ENCODE data around the gene RHBDD1. TPM values are rescaled to one million over a fixed set of nuclear protein-coding genes. Genes with fewer than 3 reads are reported as not detected.
"Not testable (repeated sequence)": the region's sequence is repeated elsewhere in the genome, so short reads cannot be mapped to it uniquely, and the experiment has no call there.

RHBDD1 gene
- total and polyA plus RNA-seq, 7 donors, result 1.8 to 28.0 (median 17.5) TPM

DNA sequence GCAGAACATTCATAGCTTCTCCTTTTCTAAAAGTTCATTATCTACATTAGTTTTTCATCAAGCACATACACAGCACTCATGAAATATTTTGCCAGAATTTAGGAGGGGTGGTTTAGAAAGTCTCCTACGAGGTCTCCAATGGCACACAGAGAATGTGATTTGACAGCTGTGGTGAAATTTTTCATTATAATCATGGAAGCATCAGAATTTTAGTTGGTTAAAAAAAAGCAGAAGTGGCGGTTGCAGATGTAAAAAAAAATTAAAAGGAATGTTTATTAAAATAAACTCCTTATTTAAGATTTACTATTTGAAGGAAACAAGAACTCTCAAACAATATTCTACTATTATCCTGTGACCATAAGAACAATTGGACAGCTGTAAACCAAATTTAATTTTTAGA is 10.8 kb upstream of the RHBDD1 start:
- Histone ChIP-seq H3K9me3 (no peaks in the 10 kb centered on the region), H3K27ac (no peak overlapping the region), H3K4me3 (no peak overlapping the region), H3K27me3 (no peaks in the 10 kb centered on the region), H3K36me3 (no peaks in the 10 kb centered on the region), H3K4me1 (no peaks in the 10 kb centered on the region)
- TF ChIP-seq POLR2AphosphoS5 (IDR thresholded peaks at IDR 0.05) (no peak), EP300 (IDR thresholded peaks at IDR 0.05) (no peak), POLR2A (IDR thresholded peaks at IDR 0.05) (no peak)
- TF ChIP-seq, protein P1, sequence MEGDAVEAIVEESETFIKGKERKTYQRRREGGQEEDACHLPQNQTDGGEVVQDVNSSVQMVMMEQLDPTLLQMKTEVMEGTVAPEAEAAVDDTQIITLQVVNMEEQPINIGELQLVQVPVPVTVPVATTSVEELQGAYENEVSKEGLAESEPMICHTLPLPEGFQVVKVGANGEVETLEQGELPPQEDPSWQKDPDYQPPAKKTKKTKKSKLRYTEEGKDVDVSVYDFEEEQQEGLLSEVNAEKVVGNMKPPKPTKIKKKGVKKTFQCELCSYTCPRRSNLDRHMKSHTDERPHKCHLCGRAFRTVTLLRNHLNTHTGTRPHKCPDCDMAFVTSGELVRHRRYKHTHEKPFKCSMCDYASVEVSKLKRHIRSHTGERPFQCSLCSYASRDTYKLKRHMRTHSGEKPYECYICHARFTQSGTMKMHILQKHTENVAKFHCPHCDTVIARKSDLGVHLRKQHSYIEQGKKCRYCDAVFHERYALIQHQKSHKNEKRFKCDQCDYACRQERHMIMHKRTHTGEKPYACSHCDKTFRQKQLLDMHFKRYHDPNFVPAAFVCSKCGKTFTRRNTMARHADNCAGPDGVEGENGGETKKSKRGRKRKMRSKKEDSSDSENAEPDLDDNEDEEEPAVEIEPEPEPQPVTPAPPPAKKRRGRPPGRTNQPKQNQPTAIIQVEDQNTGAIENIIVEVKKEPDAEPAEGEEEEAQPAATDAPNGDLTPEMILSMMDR (IDR thresholded peaks at IDR 0.05), result no peak
- DNase-seq, result no peak
- intact Hi-C loops (cut with DNase I), result no loop called here
- 58 to 84% methylated on average over 2 of the region's 2 CpGs for WGBS, 2 donors

DNA sequence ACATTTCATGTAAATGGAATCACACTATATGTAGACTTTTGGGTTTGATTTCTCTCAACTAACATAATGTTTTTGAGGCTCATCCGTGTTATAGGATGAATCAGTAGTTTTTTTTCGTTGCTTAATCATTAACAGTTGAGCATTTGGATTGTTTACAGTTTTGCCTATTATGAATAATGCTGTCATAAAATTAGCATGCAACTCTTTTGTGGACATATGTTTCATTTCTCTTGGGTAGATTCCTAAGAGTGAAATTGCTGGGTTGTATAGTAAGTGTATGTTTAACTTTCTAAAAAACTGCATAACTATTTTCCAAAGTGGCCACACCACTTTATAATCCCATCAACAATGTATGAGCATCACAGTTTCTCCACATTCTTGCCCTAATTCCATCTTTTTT is 7.7 kb upstream of the RHBDD1 start:
- H3K4me3 ChIP-seq, result no peak overlapping the region
- H3K36me3 ChIP-seq, result no peaks in the 10 kb centered on the region
- H3K9me3 ChIP-seq, result no peaks in the 10 kb centered on the region
- H3K27me3 ChIP-seq, result no peaks in the 10 kb centered on the region
- DNase-seq, result no peak
- H3K4me1 ChIP-seq, result no peaks in the 10 kb centered on the region
- no peak for TF ChIP-seq POLR2A (IDR thresholded peaks at IDR 0.05)
- TF ChIP-seq, protein P1 (IDR thresholded peaks at IDR 0.05), result no peak
- no peak for TF ChIP-seq EP300 (IDR thresholded peaks at IDR 0.05)
- no peak for TF ChIP-seq POLR2AphosphoS5 (IDR thresholded peaks at IDR 0.05)
- intact Hi-C loops (cut with DNase I), result no loop called here
- H3K27ac ChIP-seq, result no peak overlapping the region
- 51 to 65% methylated on average over 2 of the region's 2 CpGs for WGBS, 2 donors

DNA sequence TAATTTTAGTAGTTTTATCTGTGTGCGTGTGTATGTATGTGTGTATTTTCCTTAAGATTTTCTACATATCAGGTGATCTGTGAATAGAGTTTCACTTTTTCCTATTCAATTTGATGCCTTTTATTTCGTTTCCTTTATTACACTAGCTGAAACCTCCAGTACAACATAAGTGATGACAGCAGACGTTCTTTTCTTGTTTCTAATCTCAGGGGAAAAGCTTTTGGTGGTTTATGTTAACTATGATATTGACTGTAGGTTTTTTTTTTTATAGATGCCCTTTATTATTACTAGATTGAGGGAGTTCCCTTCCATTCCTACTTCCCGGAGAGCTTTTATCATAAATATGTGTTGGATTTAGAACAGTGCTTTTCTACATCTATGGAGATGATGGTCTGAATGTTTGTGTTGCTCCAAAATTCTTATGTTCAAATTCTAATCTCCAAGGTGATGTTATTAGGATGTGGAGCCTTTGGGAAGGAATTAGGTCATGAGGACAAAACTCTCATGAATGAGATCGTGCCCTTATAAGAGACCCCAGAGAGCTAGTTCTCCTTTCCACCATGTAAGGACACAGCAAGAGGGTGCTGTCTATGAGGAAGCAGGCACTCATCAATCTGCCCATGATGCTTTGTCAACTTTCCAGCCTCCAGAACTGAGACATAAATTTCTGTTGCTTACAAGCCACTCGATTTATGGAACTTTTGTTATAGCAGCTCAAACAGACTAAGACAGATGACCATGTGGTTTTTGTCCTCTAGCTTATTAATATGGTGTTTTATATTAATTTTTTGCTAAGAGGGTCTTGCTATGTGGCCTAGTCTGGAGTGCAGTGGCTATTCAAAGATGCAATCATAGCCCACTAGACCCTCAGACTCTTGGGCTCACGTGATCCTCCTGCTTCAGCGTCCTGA is 5.9 kb upstream of the RHBDD1 start:
- H3K4me3 ChIP-seq, result no peak overlapping the region
- intact Hi-C loops (cut with DNase I), result loop anchor here (10.0 kb wide), 3 partner anchors 155 to 1165 kb away; partner anchors contain the start of gene MFF
- no peaks in the 10 kb centered on the region for H3K27me3 ChIP-seq
- no peaks in the 10 kb centered on the region for H3K36me3 ChIP-seq
- no peak for TF ChIP-seq EP300 (IDR thresholded peaks at IDR 0.05)
- H3K4me1 ChIP-seq, result peaks cover 0 to 9% (median 6%) of the 10 kb centered on the region in 4 donors
- WGBS, 2 donors, result 85 to 87% methylated on average over 8 of the region's 8 CpGs
- DNase-seq, result no peak
- H3K27ac ChIP-seq, result no peak overlapping the region
- H3K9me3 ChIP-seq, result no peaks in the 10 kb centered on the region

DNA sequence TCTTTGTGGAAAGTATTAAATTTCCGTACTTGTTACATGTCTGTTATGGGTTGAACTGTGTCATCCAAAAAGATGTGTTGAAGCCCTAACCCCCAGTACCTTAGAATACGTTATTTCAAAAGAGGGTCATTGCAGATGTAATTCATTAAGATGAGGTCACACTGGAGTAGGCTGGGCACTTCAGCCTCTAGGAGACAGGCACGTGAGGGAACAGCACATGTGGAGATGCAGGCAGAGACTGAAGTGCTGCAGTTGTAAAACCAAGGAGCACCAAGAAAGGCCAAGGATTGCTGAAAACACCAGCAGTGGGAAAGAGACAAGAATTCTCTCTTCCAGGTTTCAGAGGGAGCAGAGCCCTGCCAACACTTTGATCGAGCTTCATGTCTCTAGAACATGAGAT is 4.6 kb upstream of the RHBDD1 start:
- no peak for DNase-seq
- no peaks in the 10 kb centered on the region for H3K36me3 ChIP-seq
- intact Hi-C loops (cut with DNase I), result loop anchor here (10.0 kb wide), 3 partner anchors 154 to 1166 kb away; partner anchors contain the start of gene MFF
- no peak overlapping the region for H3K27ac ChIP-seq
- no peaks in the 10 kb centered on the region for H3K27me3 ChIP-seq
- H3K9me3 ChIP-seq, result no peaks in the 10 kb centered on the region
- WGBS, 2 donors, result 77 to 89% methylated on average over 4 of the region's 4 CpGs
- no peak overlapping the region for H3K4me3 ChIP-seq
- peaks cover 0 to 15% (median 13%) of the 10 kb centered on the region in 4 donors for H3K4me1 ChIP-seq
- TF ChIP-seq POLR2AphosphoS5 (IDR thresholded peaks at IDR 0.05) (no peak), EP300 (IDR thresholded peaks at IDR 0.05) (no peak), POLR2A (IDR thresholded peaks at IDR 0.05) (no peak)
- TF ChIP-seq, protein P1 (IDR thresholded peaks at IDR 0.05), result no peak

DNA sequence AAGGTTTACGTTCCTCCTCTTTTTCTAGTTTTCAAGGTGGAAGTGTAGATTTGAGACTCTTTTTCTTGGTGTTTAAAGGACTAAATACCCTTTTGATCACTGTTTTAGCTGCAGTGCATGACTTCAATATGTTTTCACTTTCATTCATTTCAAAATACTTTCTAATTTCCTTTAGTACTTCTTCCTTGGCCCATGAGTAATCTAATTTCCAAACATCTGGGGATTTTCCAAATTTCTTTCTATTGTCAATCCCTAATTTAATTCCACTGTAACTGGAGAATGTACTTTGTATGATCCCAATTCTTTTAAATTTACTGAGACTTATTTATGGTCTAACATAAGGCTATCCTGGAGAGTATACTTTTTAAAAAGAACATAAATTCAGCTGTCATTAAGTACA is 3.8 kb upstream of the RHBDD1 start:
- no peak overlapping the region for H3K4me3 ChIP-seq
- 100% methylated on average over 1 of the region's 1 CpG for WGBS, 2 donors

DNA sequence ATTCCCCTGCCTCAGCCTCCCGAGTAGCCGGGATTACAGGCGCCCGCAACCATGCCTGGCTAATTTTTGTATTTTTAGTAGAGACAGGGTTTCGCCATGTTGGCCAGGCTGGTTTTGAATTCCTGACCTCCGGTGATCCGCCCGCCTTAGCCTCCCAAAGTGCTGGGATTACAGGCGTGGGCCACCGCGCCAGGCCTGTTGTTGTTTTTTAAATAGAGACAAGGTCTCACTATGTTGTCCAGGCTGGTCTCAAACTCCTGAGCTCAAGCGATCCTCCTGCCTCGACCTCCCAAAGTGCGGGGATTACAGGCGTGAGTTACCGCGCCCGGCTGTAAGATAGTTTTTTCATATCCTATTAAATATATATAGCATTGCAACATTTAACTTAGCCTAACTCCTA is 974 bp upstream of the RHBDD1 start:
- H3K4me3 ChIP-seq, result peak overlapping the region; percentile 75 to 92 (median 84)
- peak overlapping the region in 1 of 4 donors; percentile 99 for H3K27ac ChIP-seq
- intact Hi-C loops (cut with DNase I), result loop anchor here (10.0 kb wide), 3 partner anchors 150 to 1170 kb away; partner anchors contain the start of gene MFF
- H3K9me3 ChIP-seq, H3K36me3 ChIP-seq, H3K27me3 ChIP-seq, DNase-seq: not testable (repeated sequence)
- peaks cover 0 to 33% (median 26%) of the 10 kb centered on the region in 4 donors for H3K4me1 ChIP-seq
- 90 to 93% methylated on average over 18 of the region's 18 CpGs for WGBS, 2 donors

More for the DNA sequence above, 3.8 kb upstream of the RHBDD1 start:
- Histone ChIP-seq H3K9me3 (no peaks in the 10 kb centered on the region), H3K27me3 (no peaks in the 10 kb centered on the region), H3K27ac (no peak overlapping the region), H3K4me1 (peaks cover 0 to 21% (median 18%) of the 10 kb centered on the region in 4 donors), H3K36me3 (no peaks in the 10 kb centered on the region)
- TF ChIP-seq, protein P1 (IDR thresholded peaks at IDR 0.05), result no peak
- TF ChIP-seq POLR2AphosphoS5 (IDR thresholded peaks at IDR 0.05), result no peak
- intact Hi-C loops (cut with DNase I), result loop anchor here (10.0 kb wide), 3 partner anchors 153 to 1167 kb away; partner anchors contain the start of gene MFF
- DNase-seq, result no peak
